ENCODE measurements around the gene TMEM109.

The TMEM109 gene

GRCh38 chr11:60872961-60873524 is 40.9 kb upstream of the TMEM109 start:
- Histone ChIP-seq H3K36me3 (replicated peaks; ENCODE audit: low read depth, low read length) (peaks cover 7% of the 10 kb centered on the region), H3K27ac (ENCODE audit: low read length) (no peak overlapping the region), H3K79me2 (ENCODE audit: low read length) (no peaks in the 10 kb centered on the region), H3K4me2 (ENCODE audit: low read length) (no peak overlapping the region), H4K20me1 (ENCODE audit: insufficient read depth, low read length) (no peaks in the 10 kb centered on the region), H3K9me3 (ENCODE audit: insufficient read depth, low read length) (no peaks in the 10 kb centered on the region), H3K4me3 (ENCODE audit: low read length) (no peak overlapping the region), H2AFZ (ENCODE audit: low read depth, low read length) (no peak overlapping the region), H3K9ac (ENCODE audit: low read length) (no peak overlapping the region), H3K4me1 (ENCODE audit: low read length) (no peaks in the 10 kb centered on the region), H3K27me3 (ENCODE audit: low read depth, low read length) (no peaks in the 10 kb centered on the region)
- TF ChIP-seq EZH2phosphoT487 (IDR thresholded peaks at IDR 0.05; ENCODE audit: low read depth) (no peak), CTCF (IDR thresholded peaks at IDR 0.05; ENCODE audit: low read depth, low read length) (no peak)

- H3K4me3 ChIP-seq (ENCODE audit: low read length), result no peak overlapping the region
- H3K27me3 ChIP-seq (ENCODE audit: low read depth, low read length), result no peaks in the 10 kb centered on the region
- H3K4me1 ChIP-seq (ENCODE audit: low read length), result no peaks in the 10 kb centered on the region
- no peak for TF ChIP-seq EZH2phosphoT487 (IDR thresholded peaks at IDR 0.05; ENCODE audit: low read depth)
- no peak for TF ChIP-seq CTCF (IDR thresholded peaks at IDR 0.05; ENCODE audit: low read depth, low read length)
- no peaks in the 10 kb centered on the region for H3K79me2 ChIP-seq (ENCODE audit: low read length)
- H4K20me1 ChIP-seq (ENCODE audit: insufficient read depth, low read length), result no peaks in the 10 kb centered on the region
- H3K9ac ChIP-seq (ENCODE audit: low read length), result no peak overlapping the region
- no peak overlapping the region for H3K27ac ChIP-seq (ENCODE audit: low read length)
- no peak overlapping the region for H2AFZ ChIP-seq (ENCODE audit: low read depth, low read length)
- no peak overlapping the region for H3K4me2 ChIP-seq (ENCODE audit: low read length)
- peaks cover 11% of the 10 kb centered on the region for H3K36me3 ChIP-seq (replicated peaks; ENCODE audit: low read depth, low read length)
- no peaks in the 10 kb centered on the region for H3K9me3 ChIP-seq (ENCODE audit: insufficient read depth, low read length)
These were observed 40.4 kb upstream of the TMEM109 start for GRCh38 chr11:60873533-60873932.

- Histone ChIP-seq H3K9me3 (ENCODE audit: insufficient read depth, low read length) (no peaks in the 10 kb centered on the region), H3K4me1 (ENCODE audit: low read length) (no peaks in the 10 kb centered on the region), H3K27ac (ENCODE audit: low read length) (no peak overlapping the region), H3K9ac (ENCODE audit: low read length) (no peak overlapping the region), H4K20me1 (ENCODE audit: insufficient read depth, low read length) (no peaks in the 10 kb centered on the region), H3K36me3 (replicated peaks; ENCODE audit: low read depth, low read length) (peaks cover 17% of the 10 kb centered on the region), H2AFZ (ENCODE audit: low read depth, low read length) (no peak overlapping the region), H3K4me3 (ENCODE audit: low read length) (no peak overlapping the region), H3K27me3 (ENCODE audit: low read depth, low read length) (no peaks in the 10 kb centered on the region), H3K79me2 (ENCODE audit: low read length) (no peaks in the 10 kb centered on the region), H3K4me2 (ENCODE audit: low read length) (no peak overlapping the region)
- TF ChIP-seq CTCF (IDR thresholded peaks at IDR 0.05; ENCODE audit: low read depth, low read length) (no peak), EZH2phosphoT487 (IDR thresholded peaks at IDR 0.05; ENCODE audit: low read depth) (no peak)
These were observed 39.3 kb upstream of the TMEM109 start for GRCh38 chr11:60874421-60875365.

- Histone ChIP-seq H3K4me2 (ENCODE audit: low read length) (no peak overlapping the region), H3K4me1 (ENCODE audit: low read length) (no peaks in the 10 kb centered on the region), H3K27ac (ENCODE audit: low read length) (no peak overlapping the region), H3K27me3 (ENCODE audit: low read depth, low read length) (no peaks in the 10 kb centered on the region), H3K9ac (ENCODE audit: low read length) (no peak overlapping the region), H4K20me1 (ENCODE audit: insufficient read depth, low read length) (no peaks in the 10 kb centered on the region), H2AFZ (ENCODE audit: low read depth, low read length) (no peak overlapping the region), H3K36me3 (replicated peaks; ENCODE audit: low read depth, low read length) (peaks cover 17% of the 10 kb centered on the region), H3K4me3 (ENCODE audit: low read length) (no peak overlapping the region), H3K9me3 (ENCODE audit: insufficient read depth, low read length) (no peaks in the 10 kb centered on the region), H3K79me2 (ENCODE audit: low read length) (no peaks in the 10 kb centered on the region)
- TF ChIP-seq CTCF (IDR thresholded peaks at IDR 0.05; ENCODE audit: low read depth, low read length), result no peak
- TF ChIP-seq EZH2phosphoT487 (IDR thresholded peaks at IDR 0.05; ENCODE audit: low read depth), result no peak
These were observed 38.4 kb upstream of the TMEM109 start for GRCh38 chr11:60875366-60876167.

Measured in OCI-LY3 (cell line).